Muscle layer of colon (tissue), 2 donors: Measurements from ENCODE around the gene OR56A5.
"Not testable (repeated sequence)": the region's sequence is repeated elsewhere in the genome, so short reads cannot be mapped to it uniquely, and the experiment has no call there.

Source experiments
- H3K27ac ChIP-seq: one replicate; pipeline ENCODE4 v1.7.0; 2013; ENCODE audit warnings: low read depth, mild to moderate bottlenecking, low read length, moderate library complexity
- H3K27me3 ChIP-seq, 2 donors: one replicate each; pipeline ENCODE4 v1.7.0; 2013; ENCODE audit warnings: low read length in 2 of 2, mild to moderate bottlenecking in 2 of 2; ENCODE audit not compliant: insufficient read depth in 2 of 2, control insufficient read depth in 1 of 2
- H3K36me3 ChIP-seq: one replicate; pipeline ENCODE4 v1.7.0; 2013; ENCODE audit warnings: mild to moderate bottlenecking, low read length; ENCODE audit not compliant: insufficient read depth
- H3K4me1 ChIP-seq: one replicate; pipeline ENCODE4 v1.7.0; 2013; ENCODE audit warnings: mild to moderate bottlenecking, low read length; ENCODE audit not compliant: insufficient read depth
- H3K4me3 ChIP-seq, 2 donors: one replicate each; pipeline ENCODE4 v1.7.0; 2013; ENCODE audit warnings: low read length in 2 of 2, low read depth in 1 of 2, mild to moderate bottlenecking in 1 of 2, moderate library complexity in 1 of 2
- H3K9ac ChIP-seq: one replicate; pipeline ENCODE4 v1.7.0; 2013; ENCODE audit warnings: low read length
- H3K9me3 ChIP-seq: one replicate; pipeline ENCODE4 v1.7.0; 2013; ENCODE audit warnings: mild to moderate bottlenecking, low read length
- donor health status: abdominal sarcoma.
- donor health status: Adenocarcinoma of cecum.

Gene OR56A5

DNA sequence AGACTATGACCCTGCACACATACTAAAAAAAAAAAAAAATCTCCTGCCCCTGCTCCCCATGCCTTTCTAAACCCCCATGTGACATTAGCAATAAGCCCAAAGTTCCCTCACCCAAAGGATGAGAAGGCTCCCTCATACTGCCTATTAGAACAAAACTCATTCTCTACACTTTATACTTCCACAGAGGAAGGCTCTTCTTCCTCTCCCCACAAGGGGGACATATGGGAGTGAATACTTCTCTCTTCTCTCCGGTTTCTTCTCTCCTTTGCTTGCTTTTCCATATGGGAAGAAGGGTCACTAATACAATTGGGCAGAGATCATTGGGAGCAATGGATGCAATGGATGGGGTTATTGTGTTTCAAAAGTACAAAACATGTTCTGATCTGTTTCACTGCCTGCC lies 15.1 kb upstream of the OR56A5 start:
- no peaks in the 10 kb centered on the region for H3K4me1 ChIP-seq
- no peaks in the 10 kb centered on the region for H3K36me3 ChIP-seq
- no peak overlapping the region for H3K4me3 ChIP-seq
- no peaks in the 10 kb centered on the region for H3K9me3 ChIP-seq
- no peak overlapping the region for H3K9ac ChIP-seq
- no peak overlapping the region for H3K27ac ChIP-seq
- no peaks in the 10 kb centered on the region for H3K27me3 ChIP-seq

DNA sequence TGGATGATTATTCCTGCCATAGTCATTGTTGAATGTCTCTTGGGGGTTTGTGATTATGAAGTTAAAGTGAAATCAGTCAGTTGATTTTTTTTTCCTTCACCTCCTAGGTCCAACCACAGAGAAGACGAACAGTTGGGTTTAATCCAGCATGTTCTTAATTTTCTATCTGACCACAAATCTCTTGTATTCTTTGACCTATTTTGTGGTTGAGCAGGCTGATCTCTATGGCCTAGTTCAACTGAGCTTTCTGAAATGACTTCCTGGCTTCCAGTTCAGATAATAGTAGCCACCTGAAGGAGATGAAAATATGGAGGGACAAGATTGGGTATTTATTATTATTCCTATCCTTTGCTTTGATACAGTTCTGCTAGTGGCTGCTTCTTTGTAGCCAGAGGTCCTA lies 5.2 kb upstream of the OR56A5 start:
- H3K9me3 ChIP-seq: no peaks in the 10 kb centered on the region
- no peaks in the 10 kb centered on the region for H3K27me3 ChIP-seq
- H3K4me3 ChIP-seq: no peak overlapping the region
- H3K36me3 ChIP-seq: no peaks in the 10 kb centered on the region
- H3K4me1 ChIP-seq: no peaks in the 10 kb centered on the region
- H3K9ac ChIP-seq: no peak overlapping the region
- no peak overlapping the region for H3K27ac ChIP-seq

DNA sequence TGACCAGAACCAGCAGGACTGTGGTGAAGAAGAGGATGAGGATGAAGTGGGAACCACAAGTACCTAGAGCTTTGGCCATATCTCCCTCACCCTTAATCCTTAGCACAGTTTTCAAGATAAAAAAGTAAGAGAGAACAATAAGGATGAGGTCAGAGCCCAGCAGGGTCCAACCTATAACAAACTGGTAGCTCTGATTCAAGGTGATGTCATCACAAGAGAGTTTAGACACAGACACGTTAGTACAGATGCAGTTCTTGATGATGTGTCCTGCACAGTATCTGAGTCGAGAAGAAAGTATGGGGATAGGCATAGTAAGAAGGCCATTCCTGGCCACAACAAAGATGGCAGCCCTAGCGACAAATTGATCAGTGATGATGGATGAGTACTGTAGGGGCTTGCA lies 586 bp downstream of the OR56A5 start:
- Histone ChIP-seq H3K27ac (no peak overlapping the region), H3K4me1 (no peaks in the 10 kb centered on the region), H3K4me3 (no peak overlapping the region), H3K9me3 (peaks cover 3% of the 10 kb centered on the region), H3K27me3 (no peaks in the 10 kb centered on the region), H3K36me3 (no peaks in the 10 kb centered on the region), H3K9ac (no peak overlapping the region)

DNA sequence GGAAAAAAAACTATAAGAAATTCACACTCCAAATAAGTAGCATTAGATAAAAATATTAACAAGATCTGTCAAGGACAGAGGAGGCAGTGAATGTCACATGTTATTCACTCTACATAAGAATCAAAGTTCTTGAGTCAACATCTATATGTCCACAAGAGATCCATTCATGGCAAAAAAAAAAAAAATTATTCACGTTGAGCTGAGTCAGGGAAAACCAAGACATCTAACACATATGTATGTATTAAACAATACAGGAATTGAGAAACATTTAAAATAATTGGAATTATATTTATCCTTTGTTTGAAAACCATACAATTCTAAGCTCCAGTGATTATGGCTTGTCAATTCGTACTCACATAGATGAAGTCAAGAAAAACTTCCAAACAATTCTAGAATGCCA lies 1.3 kb downstream of the OR56A5 start:
- H3K36me3 ChIP-seq: no peaks in the 10 kb centered on the region
- H3K27me3 ChIP-seq: no peaks in the 10 kb centered on the region
- no peak overlapping the region for H3K4me3 ChIP-seq
- no peak overlapping the region for H3K27ac ChIP-seq
- H3K4me1 ChIP-seq: no peaks in the 10 kb centered on the region
- no peak overlapping the region for H3K9ac ChIP-seq
- H3K9me3 ChIP-seq: peaks cover 3% of the 10 kb centered on the region

- H3K27me3 ChIP-seq, H3K4me1 ChIP-seq, H3K27ac ChIP-seq, H3K36me3 ChIP-seq, H3K9ac ChIP-seq, H3K4me3 ChIP-seq, H3K9me3 ChIP-seq: not testable (repeated sequence)
Observed at GRCh38 chr11:5960704-5961320, 7.5 kb downstream of the OR56A5 start.

- no peaks in the 10 kb centered on the region for H3K36me3 ChIP-seq
- H3K27ac ChIP-seq: no peak overlapping the region
- H3K9me3 ChIP-seq: no peaks in the 10 kb centered on the region
- H3K4me3 ChIP-seq: no peak overlapping the region
- no peak overlapping the region for H3K9ac ChIP-seq
- H3K27me3 ChIP-seq: no peaks in the 10 kb centered on the region
- no peaks in the 10 kb centered on the region for H3K4me1 ChIP-seq
Observed at GRCh38 chr11:5955586-5955985, 12.7 kb downstream of the OR56A5 start.

GRCh38 chr11:5941951-5942350 lies 26.3 kb downstream of the OR56A5 start, which contains the start of gene OR56A3:
OR56A3 (plus strand) TSS chr11:5942251; CDS start chr11:5947347, 5,096 bp downstream.
- H3K27ac ChIP-seq: no peak within 1 kb of the TSS

GRCh38 chr11:5940748-5941147 lies 27.5 kb downstream of the OR56A5 start:
- no peaks in the 10 kb centered on the region for H3K36me3 ChIP-seq
- no peaks in the 10 kb centered on the region for H3K4me1 ChIP-seq
- no peak overlapping the region for H3K9ac ChIP-seq
- no peaks in the 10 kb centered on the region for H3K9me3 ChIP-seq
- no peaks in the 10 kb centered on the region for H3K27me3 ChIP-seq
- H3K4me3 ChIP-seq: no peak overlapping the region
- H3K27ac ChIP-seq: no peak overlapping the region

More at GRCh38 chr11:5941951-5942350, 26.3 kb downstream of the OR56A5 start, which contains the start of gene OR56A3:
- no peaks in the 10 kb centered on the region for H3K4me1 ChIP-seq
- no peaks in the 10 kb centered on the region for H3K27me3 ChIP-seq
- no peaks in the 10 kb centered on the region for H3K36me3 ChIP-seq
- no peak within 1 kb of the TSS for H3K9ac ChIP-seq
- H3K4me3 ChIP-seq: no peak within 1 kb of the TSS
- no peaks in the 10 kb centered on the region for H3K9me3 ChIP-seq

DNA sequence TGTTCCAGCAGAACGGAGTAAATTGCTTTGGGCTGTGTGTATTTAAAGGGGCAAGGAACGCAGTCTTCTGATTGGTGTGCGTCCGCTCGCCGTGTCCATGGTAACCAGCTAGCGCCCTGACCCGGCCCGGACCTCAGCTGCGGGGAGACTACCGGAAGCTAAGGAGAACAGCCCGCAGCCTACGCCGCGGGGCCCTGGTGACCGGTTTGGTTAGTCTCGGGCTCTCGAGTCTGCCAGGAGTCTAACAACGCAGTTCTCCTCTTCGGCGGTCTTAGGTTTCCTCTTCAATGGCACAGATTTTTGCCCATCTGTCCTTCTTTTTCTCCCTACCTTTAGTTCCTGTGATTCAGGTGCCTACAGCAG lies 29.7 kb downstream of the OR56A5 start:
- Histone ChIP-seq H3K9ac (no peak overlapping the region), H3K4me1 (no peaks in the 10 kb centered on the region), H3K9me3 (no peaks in the 10 kb centered on the region), H3K36me3 (no peaks in the 10 kb centered on the region), H3K27me3 (no peaks in the 10 kb centered on the region), H3K27ac (no peak overlapping the region), H3K4me3 (no peak overlapping the region)

DNA sequence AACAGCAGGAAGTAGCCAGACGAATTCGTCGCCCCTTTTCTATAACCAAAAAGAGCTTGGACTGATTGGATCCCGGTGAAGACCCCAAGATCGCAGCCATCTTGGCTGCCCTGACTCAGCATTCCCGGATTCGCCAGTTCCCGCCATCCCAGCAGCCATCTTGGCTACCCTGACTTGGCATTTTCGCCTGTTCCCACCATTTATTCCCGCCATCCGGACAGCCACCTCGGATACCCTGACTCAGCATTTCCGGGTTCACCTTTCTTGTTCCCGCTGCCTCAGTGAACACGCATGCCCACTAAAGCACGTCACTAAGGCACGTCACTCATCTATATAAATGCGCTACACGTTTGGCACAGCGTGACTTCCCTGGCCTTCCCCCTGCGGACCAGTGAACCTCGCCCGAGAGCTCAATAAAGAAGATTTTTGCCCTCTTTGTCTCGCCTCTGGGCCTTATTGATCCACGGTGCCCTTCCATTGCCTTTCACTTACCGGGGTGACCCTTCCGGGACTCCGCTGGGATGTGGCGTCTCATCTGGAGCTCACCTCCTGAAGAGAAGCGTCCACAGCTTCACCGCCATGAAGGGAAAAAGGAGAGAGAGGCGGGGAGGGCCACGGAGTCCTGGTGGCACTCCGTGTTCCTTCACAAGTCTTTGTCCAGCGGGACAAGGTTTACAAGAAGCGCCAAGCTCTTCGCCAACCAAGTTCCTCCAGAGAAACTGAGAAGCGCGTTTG lies 30.3 kb downstream of the OR56A5 start:
- no peaks in the 10 kb centered on the region for H3K36me3 ChIP-seq
- no peak overlapping the region for H3K27ac ChIP-seq
- no peaks in the 10 kb centered on the region for H3K27me3 ChIP-seq
- no peaks in the 10 kb centered on the region for H3K4me1 ChIP-seq
- H3K9me3 ChIP-seq: no peaks in the 10 kb centered on the region
- no peak overlapping the region for H3K9ac ChIP-seq
- no peak overlapping the region for H3K4me3 ChIP-seq

GRCh38 chr11:5933116-5933515 lies 35.2 kb downstream of the OR56A5 start:
- no peak overlapping the region for H3K27ac ChIP-seq
- no peaks in the 10 kb centered on the region for H3K4me1 ChIP-seq
- H3K36me3 ChIP-seq: no peaks in the 10 kb centered on the region
- H3K27me3 ChIP-seq: no peaks in the 10 kb centered on the region
- H3K4me3 ChIP-seq: no peak overlapping the region
- no peak overlapping the region for H3K9ac ChIP-seq
- H3K9me3 ChIP-seq: no peaks in the 10 kb centered on the region

GRCh38 chr11:5932671-5933070 lies 35.6 kb downstream of the OR56A5 start:
- no peak overlapping the region for H3K4me3 ChIP-seq
- H3K9ac ChIP-seq: no peak overlapping the region
- H3K27ac ChIP-seq: no peak overlapping the region
- no peaks in the 10 kb centered on the region for H3K36me3 ChIP-seq
- H3K4me1 ChIP-seq: no peaks in the 10 kb centered on the region
- H3K27me3 ChIP-seq: no peaks in the 10 kb centered on the region
- no peaks in the 10 kb centered on the region for H3K9me3 ChIP-seq
